K562 (cell line): Measurements from ENCODE around the gene ZNF792. TPM values are rescaled to one million over a fixed set of nuclear protein-coding genes. Genes with fewer than 3 reads are reported as not detected.

Experiments
- ATF4 ChIP-seq: fragments of 450-650 bp; formaldehyde crosslinking; IDR thresholded peaks from 2 replicates; pipeline ENCODE4 v1.4.0; 2022; ENCODE audit warnings: mild to moderate bottlenecking, moderate library complexity
- CBX3 ChIP-seq, 2 experiments: IDR thresholded peaks; 1 replicate in 1 of 2; 2 replicates in 1 of 2; pipeline ENCODE4 v1.6.1; 2012; ENCODE audit warnings: inconsistent platforms in 2 of 2, low read length in 2 of 2, borderline replicate concordance in 1 of 2, control low read depth in 1 of 2
- CCAR2 ChIP-seq: fragments of 200-400 bp; formaldehyde crosslinking; IDR thresholded peaks from 2 replicates; pipeline ENCODE4 v1.6.1; 2017; ENCODE audit warnings: mild to moderate bottlenecking, low read depth, low read length
- CCNT2 ChIP-seq: IDR thresholded peaks from 2 replicates; pipeline ENCODE4 v1.6.1; 2011; ENCODE audit warnings: borderline replicate concordance, low read depth, mild to moderate bottlenecking, moderate library complexity, mixed read lengths, low read length; ENCODE audit not compliant: insufficient read length; ENCODE audit errors: extremely low read depth
- FOSL1 ChIP-seq: fragments of 200-800 bp; sonication (Bioruptor generic); conservative IDR thresholded peaks from 2 replicates; pipeline ENCODE4 v1.6.1; 2016; ENCODE audit warnings: missing genetic modification characterization, missing compliant biosample characterization
- GATA2 ChIP-seq: sonication (generic); formaldehyde crosslinking; IDR thresholded peaks from 2 replicates; pipeline ENCODE4 v1.4.0; 2020; ENCODE audit warnings: mild to moderate bottlenecking, missing genetic modification reagents
- HDAC6 ChIP-seq: IDR thresholded peaks from 2 replicates; pipeline ENCODE4 v1.6.1; 2012; ENCODE audit warnings: low read depth, mild to moderate bottlenecking, control low read depth, inconsistent platforms, low read length, moderate library complexity
- HES1 ChIP-seq: fragments of 450-650 bp; IDR thresholded peaks from 2 replicates; pipeline ENCODE4 v1.6.1; 2016; ENCODE audit warnings: low read depth, mild to moderate bottlenecking, moderate library complexity
- HMGN3 ChIP-seq: IDR thresholded peaks from 2 replicates; pipeline ENCODE4 v1.6.1; 2011; ENCODE audit warnings: borderline replicate concordance, low read depth, mild to moderate bottlenecking, mixed read lengths, low read length; ENCODE audit not compliant: insufficient read length; ENCODE audit errors: extremely low read depth
- MXI1 ChIP-seq: IDR thresholded peaks from 2 replicates; pipeline ENCODE4 v1.6.1; 2011; ENCODE audit warnings: low read depth, mild to moderate bottlenecking, improper control_type of control experiment, low read length
- MYBL2 ChIP-seq, 2 experiments: fragments of 450-650 bp in 1 of 2; sonication (generic) in 1 of 2; formaldehyde crosslinking in 1 of 2; IDR thresholded peaks; 2 replicates each; pipeline versions ENCODE4 v1.6.1 to v1.8.1; 2017 to 2022; ENCODE audit warnings: borderline replicate concordance in 1 of 2, inconsistent platforms in 1 of 2, low read depth in 1 of 2, mild to moderate bottlenecking in 1 of 2, missing genetic modification reagents in 1 of 2, moderate library complexity in 1 of 2
- MYNN ChIP-seq, 2 experiments: sonication (generic); formaldehyde crosslinking in 1 of 2; IDR thresholded peaks; 2 replicates each; pipeline versions ENCODE4 v1.5.0 to v1.6.1; 2016 to 2020; ENCODE audit warnings: antibody characterized with exemption in 1 of 2, missing genetic modification reagents in 1 of 2
- NELFE ChIP-seq: IDR thresholded peaks from 2 replicates; pipeline ENCODE4 v1.6.1; 2011; ENCODE audit warnings: mild to moderate bottlenecking; ENCODE audit not compliant: insufficient read depth, insufficient read length
- RAD21 ChIP-seq, 2 experiments: fragments of 250-450 bp in 1 of 2; fragments of 450-650 bp in 1 of 2; sonication (Bioruptor Pico) in 1 of 2; formaldehyde crosslinking in 1 of 2; IDR thresholded peaks in 1 of 2; conservative IDR thresholded peaks in 1 of 2; 2 replicates each; pipeline versions ENCODE4 v1.4.0 to v1.8.0; 2020 to 2022; ENCODE audit warnings: mild to moderate bottlenecking in 2 of 2, moderate library complexity in 1 of 2
- SIN3B ChIP-seq: fragments of 450-650 bp; IDR thresholded peaks from 2 replicates; pipeline ENCODE4 v1.6.1; 2017; ENCODE audit warnings: low read depth, mild to moderate bottlenecking, moderate library complexity
- SOX6 ChIP-seq: fragments of 450-650 bp; IDR thresholded peaks from 2 replicates; pipeline ENCODE4 v1.6.1; 2014; ENCODE audit warnings: mild to moderate bottlenecking
- TCF15 ChIP-seq: fragments of 250-450 bp; sonication (Bioruptor Pico); IDR thresholded peaks from 2 replicates; pipeline ENCODE4 v1.8.0; 2022; ENCODE audit warnings: moderate library complexity, mild to moderate bottlenecking, inconsistent platforms
- TSC22D4 ChIP-seq: fragments of 450-650 bp; IDR thresholded peaks from 2 replicates; pipeline ENCODE4 v1.6.1; 2016; ENCODE audit warnings: missing genetic modification characterization, missing biosample characterization, control low read depth
- ZNF197 ChIP-seq: fragments of 200-800 bp; sonication (Bioruptor generic); IDR thresholded peaks from 2 replicates; pipeline ENCODE4 v1.6.1; 2016; ENCODE audit warnings: low read depth, missing genetic modification characterization, missing compliant biosample characterization
- ZNF253 ChIP-seq: fragments of 250-450 bp; sonication (Bioruptor Pico); conservative IDR thresholded peaks from 2 replicates; pipeline ENCODE4 v1.6.1; 2021; ENCODE audit warnings: mild to moderate bottlenecking
- polyA plus RNA-seq, 8 experiments: library from polyadenylated mRNA; depleted of rRNA in 4 of 8; stranded (reverse) in 5 of 8; unstranded in 3 of 8; fragments of >200 nt; fragmentation: Nextera tagmentation in 2 of 8; fragmentation: Illumina TruSeq in 1 of 8; extraction: Ambion mirVana in 2 of 8; extraction: Trizol in 1 of 8; gene quantifications; 2 replicates each; pipeline versions ENCODE4 v1.2.1 to v1.2.3, GENCODE V29; 2011 to 2014; ENCODE audit warnings: inconsistent platforms in 1 of 8, missing spikeins in 1 of 8
- total RNA-seq, 7 experiments: library from RNA; depleted of rRNA in 6 of 7; stranded (reverse); fragments of >200 nt in 6 of 7; fragmentation: Illumina TruSeq in 2 of 7; extraction: Trizol in 2 of 7; gene quantifications; 2 replicates each; pipeline versions ENCODE4 v1.2.1 to v1.2.3, GENCODE V29; 2011 to 2021; ENCODE audit warnings: low replicate concordance in 1 of 7
- TF ChIP-seq, protein P1 (sequence below): fragments of 250-450 bp; sonication (Bioruptor Pico); IDR thresholded peaks from 2 replicates; pipeline ENCODE4 v1.5.0; 2021
- TF ChIP-seq, protein P2 (sequence below): fragments of 250-450 bp; sonication (Bioruptor Pico); IDR thresholded peaks from 2 replicates; pipeline ENCODE4 v1.4.0; 2020

The ZNF792 gene
- total and polyA plus RNA-seq, 9 of the 15 experiments (the other 6 are each of a cell fraction or from before 2014, with no cell fraction given) = 3.3 to 16.5 (median 10.4) TPM

DNA sequence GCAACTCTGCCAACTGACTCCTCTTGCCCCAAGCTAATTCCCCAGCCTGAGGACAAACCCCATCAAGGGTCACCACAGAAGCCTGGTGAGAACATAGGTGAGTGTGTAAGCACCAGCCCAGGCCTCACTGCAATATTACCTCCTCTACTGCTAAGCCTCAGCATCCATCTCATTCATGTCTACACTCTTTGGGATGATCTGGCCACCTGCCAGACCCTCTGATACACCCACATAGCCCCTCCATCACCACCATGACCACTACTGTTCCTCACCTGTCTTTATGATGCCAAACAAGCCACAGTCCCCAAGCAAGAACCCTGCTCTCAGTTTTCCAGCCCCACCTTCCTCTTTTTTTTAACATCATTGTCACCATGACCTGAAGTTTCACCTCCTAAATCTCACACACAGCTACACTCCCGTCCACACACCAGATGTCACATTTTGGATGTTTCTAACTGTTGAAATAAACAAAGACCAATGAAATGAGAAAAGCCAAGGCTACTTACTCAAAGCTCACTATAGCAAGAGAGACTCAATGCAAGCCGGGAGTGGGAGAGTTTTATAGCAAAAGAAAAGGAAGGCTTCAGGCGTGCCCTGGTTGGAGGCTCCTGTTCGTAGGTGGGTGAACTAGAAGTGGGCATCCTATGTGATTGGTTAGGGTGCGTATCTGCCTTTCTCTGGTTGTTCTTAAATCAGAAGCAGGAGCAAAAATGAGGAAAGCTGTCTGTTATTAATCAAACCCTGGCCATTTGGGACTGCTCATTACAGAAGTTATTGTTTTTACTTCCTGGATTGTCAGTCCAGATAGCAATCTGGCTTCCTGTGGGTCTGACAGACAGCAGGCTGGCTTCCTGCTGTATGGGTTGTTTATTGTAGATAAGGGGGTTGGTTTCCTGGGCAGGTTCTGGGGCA lies 2.0 kb downstream of the ZNF792 start (continued):
- TF ChIP-seq GATA2 = peak; percentile 94
- TF ChIP-seq CCNT2 = peak; percentile 39
- peak; percentile 39; the same call in 1 of the 2 replicates for TF ChIP-seq FOSL1
- no peak for TF ChIP-seq MXI1
- no peak for TF ChIP-seq NELFE
- TF ChIP-seq HMGN3 = no peak
- TF ChIP-seq, protein P1, sequence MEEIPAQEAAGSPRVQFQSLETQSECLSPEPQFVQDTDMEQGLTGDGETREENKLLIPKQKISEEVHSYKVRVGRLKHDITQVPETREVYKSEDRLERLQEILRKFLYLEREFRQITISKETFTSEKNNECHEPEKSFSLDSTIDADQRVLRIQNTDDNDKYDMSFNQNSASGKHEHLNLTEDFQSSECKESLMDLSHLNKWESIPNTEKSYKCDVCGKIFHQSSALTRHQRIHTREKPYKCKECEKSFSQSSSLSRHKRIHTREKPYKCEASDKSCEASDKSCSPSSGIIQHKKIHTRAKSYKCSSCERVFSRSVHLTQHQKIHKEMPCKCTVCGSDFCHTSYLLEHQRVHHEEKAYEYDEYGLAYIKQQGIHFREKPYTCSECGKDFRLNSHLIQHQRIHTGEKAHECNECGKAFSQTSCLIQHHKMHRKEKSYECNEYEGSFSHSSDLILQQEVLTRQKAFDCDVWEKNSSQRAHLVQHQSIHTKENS (CRISPR knock-in tag) = no peak
- TF ChIP-seq ATF4 = no peak
- TF ChIP-seq RAD21 (CRISPR knock-in tag; conservative IDR thresholded peaks at IDR 0.05 in 1 of 2, IDR thresholded peaks at IDR 0.05 in 1 of 2) = no peak
- no peak for TF ChIP-seq ZNF197 (CRISPR knock-in tag)
- TF ChIP-seq MYBL2 (IDR thresholded peaks at IDR 0.05; ENCODE audit: low read depth) = no peak
- TF ChIP-seq MYBL2 (CRISPR knock-in tag; IDR thresholded peaks at IDR 0.05; ENCODE audit: borderline replicate concordance) = no peak
- no peak for TF ChIP-seq CCAR2
- TF ChIP-seq TSC22D4 (tag) = no peak
- peak in 1 of 2 experiments; percentile 63; a peak in 1 of 3 replicates for TF ChIP-seq CBX3 (IDR thresholded peaks at IDR 0.05; ENCODE audit: borderline replicate concordance in 1 of 2, low read length in 2 of 2)
- no peak for TF ChIP-seq TCF15
- peak; percentile 95 for TF ChIP-seq SOX6
- TF ChIP-seq ZNF253 = no peak
- no peak for TF ChIP-seq HDAC6
- TF ChIP-seq HES1 = peak; percentile 62; the same call in 1 of the 2 replicates
- TF ChIP-seq, protein P2, sequence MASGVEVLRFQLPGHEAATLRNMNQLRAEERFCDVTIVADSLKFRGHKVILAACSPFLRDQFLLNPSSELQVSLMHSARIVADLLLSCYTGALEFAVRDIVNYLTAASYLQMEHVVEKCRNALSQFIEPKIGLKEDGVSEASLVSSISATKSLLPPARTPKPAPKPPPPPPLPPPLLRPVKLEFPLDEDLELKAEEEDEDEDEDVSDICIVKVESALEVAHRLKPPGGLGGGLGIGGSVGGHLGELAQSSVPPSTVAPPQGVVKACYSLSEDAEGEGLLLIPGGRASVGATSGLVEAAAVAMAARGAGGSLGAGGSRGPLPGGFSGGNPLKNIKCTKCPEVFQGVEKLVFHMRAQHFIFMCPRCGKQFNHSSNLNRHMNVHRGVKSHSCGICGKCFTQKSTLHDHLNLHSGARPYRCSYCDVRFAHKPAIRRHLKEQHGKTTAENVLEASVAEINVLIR (CRISPR knock-in tag) = no peak
- TF ChIP-seq SIN3B = no peak
- TF ChIP-seq MYNN (IDR thresholded peaks at IDR 0.05) = peak; percentile 61; the same call in 1 of the 2 replicates
- no peak for TF ChIP-seq MYNN (CRISPR knock-in tag; IDR thresholded peaks at IDR 0.05)
